ENCODE measurements around the gene LIFR. TPM values are rescaled to one million over a fixed set of nuclear protein-coding genes. Genes with fewer than 3 reads are reported as not detected.

The LIFR gene
- total RNA-seq, 1 donor from 2014 or later = 116 TPM

GRCh38 chr5:38463634-38464521 lies 92.6 kb downstream of the LIFR start:
- Histone ChIP-seq H3K27ac (peak overlapping the region; percentile 91 to 95), H3K4me1 (peaks cover 19 to 54% of the 10 kb centered on the region in 2 donors), H3K9me3 (no peaks in the 10 kb centered on the region), H3K27me3 (no peaks in the 10 kb centered on the region), H3K36me3 (no peaks in the 10 kb centered on the region), H3K4me3 (no peak overlapping the region)
- intact Hi-C loops (cut with DNase I) = no loop called here
- no peak for TF ChIP-seq CTCF (IDR thresholded peaks at IDR 0.05)
- peak in 1 of 2 donors; percentile 67 for DNase-seq (ENCODE audit: low spot score in 2 of 2)

GRCh38 chr5:38462976-38463633 lies 93.3 kb downstream of the LIFR start:
- peaks cover 12 to 46% of the 10 kb centered on the region in 2 donors for H3K4me1 ChIP-seq
- peak overlapping the region; percentile 91 to 95 for H3K27ac ChIP-seq
- no peak for DNase-seq (ENCODE audit: low spot score in 2 of 2)
- intact Hi-C loops (cut with DNase I) = no loop called here
- H3K36me3 ChIP-seq = no peaks in the 10 kb centered on the region
- H3K9me3 ChIP-seq = no peaks in the 10 kb centered on the region
- H3K4me3 ChIP-seq = no peak overlapping the region
- H3K27me3 ChIP-seq = no peaks in the 10 kb centered on the region
- TF ChIP-seq CTCF (IDR thresholded peaks at IDR 0.05) = no peak

GRCh38 chr5:38458174-38458573 lies 98.3 kb downstream of the LIFR start:
- Histone ChIP-seq H3K4me3 (no peak overlapping the region), H3K4me1 (peaks cover 0 to 4% of the 10 kb centered on the region in 2 donors), H3K27ac (no peak overlapping the region), H3K36me3 (no peaks in the 10 kb centered on the region), H3K9me3 (no peaks in the 10 kb centered on the region), H3K27me3 (no peaks in the 10 kb centered on the region)
- intact Hi-C loops (cut with DNase I) = no loop called here
- TF ChIP-seq CTCF (IDR thresholded peaks at IDR 0.05) = no peak
- no peak for DNase-seq (ENCODE audit: low spot score in 2 of 2)

GRCh38 chr5:38456657-38457399 lies 99.6 kb downstream of the LIFR start:
- no peaks in the 10 kb centered on the region for H3K27me3 ChIP-seq
- DNase-seq (ENCODE audit: low spot score in 2 of 2) = no peak
- H3K4me1 ChIP-seq = no peaks in the 10 kb centered on the region
- no peak for TF ChIP-seq CTCF (IDR thresholded peaks at IDR 0.05)
- no peaks in the 10 kb centered on the region for H3K9me3 ChIP-seq
- H3K4me3 ChIP-seq = no peak overlapping the region
- no peak overlapping the region for H3K27ac ChIP-seq
- peaks cover 0 to 3% of the 10 kb centered on the region in 2 donors for H3K36me3 ChIP-seq
- intact Hi-C loops (cut with DNase I) = no loop called here

- TF ChIP-seq CTCF (IDR thresholded peaks at IDR 0.05) = no peak
- intact Hi-C loops (cut with DNase I) = no loop called here
- Histone ChIP-seq H3K36me3 (peaks cover 0 to 3% of the 10 kb centered on the region in 2 donors), H3K4me3 (no peak overlapping the region), H3K4me1 (no peaks in the 10 kb centered on the region), H3K9me3 (no peaks in the 10 kb centered on the region), H3K27me3 (no peaks in the 10 kb centered on the region), H3K27ac (no peak overlapping the region)
- DNase-seq (ENCODE audit: low spot score in 2 of 2) = no peak
Observed at GRCh38 chr5:38455796-38456330, 100.6 kb downstream of the LIFR start.
